ENCODE results near the gene MS4A10.

GRCh38 chr11:60792521-60792920, 7.4 kb downstream of the MS4A10 start:
- no peak for TF ChIP-seq GATA3 (IDR thresholded peaks at IDR 0.05; ENCODE audit: low read depth, low read length)
- no peak for TF ChIP-seq GATA2 (IDR thresholded peaks at IDR 0.05; ENCODE audit: low read depth, low read length)

Data from SH-SY5Y (cell line).